Iris pigment epithelial cell (primary cell): ENCODE measurements around the gene WDR45B.
"Not testable (repeated sequence)": the region's sequence is repeated elsewhere in the genome, so short reads cannot be mapped to it uniquely, and the experiment has no call there.

Experiments
- DNase-seq: peaks from one replicate; pipeline ENCODE4 v3.0.0-alpha.2; 2011; ENCODE audit warnings: low read depth

WDR45B gene

GRCh38 chr17:82657926-82658325, 9.7 kb upstream of the WDR45B start:
- DNase-seq = no peak

GRCh38 chr17:82656266-82656665, 8.0 kb upstream of the WDR45B start:
- DNase-seq = no peak

- DNase-seq = no peak
Measured at GRCh38 chr17:82655523-82655922, 7.3 kb upstream of the WDR45B start.

GRCh38 chr17:82655038-82655479, 6.8 kb upstream of the WDR45B start:
- DNase-seq = no peak

GRCh38 chr17:82654611-82655010, 6.4 kb upstream of the WDR45B start:
- not testable (repeated sequence) for DNase-seq

- DNase-seq = no peak
Measured at GRCh38 chr17:82653651-82654528, 5.6 kb upstream of the WDR45B start.

- DNase-seq = no peak
Measured at GRCh38 chr17:82650723-82651122, 2.5 kb upstream of the WDR45B start.

- DNase-seq = no peak
Measured at GRCh38 chr17:82649501-82650261, 1.4 kb upstream of the WDR45B start.

- DNase-seq = no peak
Measured at GRCh38 chr17:82648742-82649331, 593 bp upstream of the WDR45B start.

- DNase-seq = no peak
Measured at GRCh38 chr17:82647593-82648164, 565 bp downstream of the WDR45B start.

GRCh38 chr17:82645516-82645915, 2.7 kb downstream of the WDR45B start:
- peak; percentile 15 for DNase-seq

GRCh38 chr17:82644148-82644547, 4.1 kb downstream of the WDR45B start:
- DNase-seq = no peak

- no peak for DNase-seq
Measured at GRCh38 chr17:82642022-82642421, 6.2 kb downstream of the WDR45B start.

- DNase-seq = no peak
Measured at GRCh38 chr17:82640036-82640435, 8.2 kb downstream of the WDR45B start.

- no peak for DNase-seq
Measured at GRCh38 chr17:82639628-82640027, 8.6 kb downstream of the WDR45B start.

- no peak for DNase-seq
Measured at GRCh38 chr17:82638183-82638773, 10.0 kb downstream of the WDR45B start.

GRCh38 chr17:82636626-82637598, 11.3 kb downstream of the WDR45B start:
- DNase-seq = no peak

GRCh38 chr17:82633343-82633742, 14.9 kb downstream of the WDR45B start:
- DNase-seq = no peak

GRCh38 chr17:82632451-82632850, 15.8 kb downstream of the WDR45B start:
- no peak for DNase-seq

GRCh38 chr17:82631544-82631943, 16.7 kb downstream of the WDR45B start:
- no peak for DNase-seq

GRCh38 chr17:82630212-82630611, 18.0 kb downstream of the WDR45B start:
- DNase-seq = no peak
